Activated T-cell treated with anti-CD3 and anti-CD28 coated beads for 1 hour (primary cell): Measurements from ENCODE around the gene ZNF236.
"Not testable (repeated sequence)": the region's sequence is repeated elsewhere in the genome, so short reads cannot be mapped to it uniquely, and the experiment has no call there.

Source experiments
- DNase-seq: peaks from one replicate; pipeline ENCODE4 v3.0.0-alpha.2; 2020; ENCODE audit warnings: low read depth

Gene ZNF236

GRCh38 chr18:76948345-76948744, 126.0 kb downstream of the ZNF236 start:
- DNase-seq: no peak

GRCh38 chr18:76951456-76952247, 129.3 kb downstream of the ZNF236 start:
- DNase-seq: no peak

DNA sequence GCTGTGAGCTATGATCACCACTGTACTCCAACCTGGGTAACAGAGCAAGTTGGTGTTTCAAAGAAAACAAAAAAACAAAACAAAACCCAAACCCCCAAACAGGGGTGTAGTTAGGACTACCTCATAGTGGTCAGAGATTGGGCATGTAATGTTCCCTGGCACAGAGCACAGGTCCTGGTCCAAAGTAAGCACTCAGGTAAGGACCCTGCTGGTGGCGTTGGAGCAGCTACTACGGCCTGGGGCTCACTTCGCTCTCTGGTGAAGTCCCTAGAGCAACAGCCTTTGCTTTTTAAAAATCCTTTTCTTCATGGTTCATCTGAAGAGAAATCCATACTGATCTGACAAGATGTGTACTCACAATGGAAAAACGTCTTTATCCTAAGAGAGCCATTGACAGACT, 130.4 kb downstream of the ZNF236 start:
- DNase-seq: no peak

GRCh38 chr18:76953156-76953555, 130.8 kb downstream of the ZNF236 start:
- DNase-seq: no peak

GRCh38 chr18:76953583-76954233, 131.4 kb downstream of the ZNF236 start:
- DNase-seq: no peak

DNA sequence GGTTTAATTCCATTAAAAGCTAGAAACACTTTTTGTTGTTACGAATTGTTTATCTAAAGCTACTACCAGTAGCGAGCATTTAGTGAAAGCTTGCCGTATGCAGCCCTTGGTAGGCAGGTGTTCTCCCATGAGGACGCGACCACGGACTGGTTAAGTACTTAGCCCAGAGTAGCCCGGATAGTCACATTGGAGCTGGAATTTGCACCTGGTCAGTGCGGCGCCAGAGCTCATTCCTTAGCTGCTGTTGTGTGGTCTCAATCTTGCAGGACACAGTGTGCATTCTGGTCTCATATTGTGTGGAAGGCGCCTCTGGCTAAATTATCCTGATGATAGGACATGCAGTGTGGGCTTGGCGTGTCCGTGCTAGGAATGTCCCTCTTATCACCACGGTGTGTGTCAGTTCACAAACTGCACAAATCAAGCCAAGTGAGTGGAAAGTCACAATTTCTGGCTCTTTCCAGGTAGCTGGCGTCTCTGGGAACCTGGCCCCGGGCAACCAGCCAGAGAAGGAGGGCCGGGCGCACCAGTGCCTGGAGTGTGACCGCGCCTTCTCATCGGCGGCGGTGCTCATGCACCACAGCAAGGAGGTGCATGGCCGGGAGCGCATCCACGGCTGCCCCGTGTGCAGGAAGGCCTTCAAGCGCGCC, 133.3 kb downstream of the ZNF236 start:
- DNase-seq: no peak

DNA sequence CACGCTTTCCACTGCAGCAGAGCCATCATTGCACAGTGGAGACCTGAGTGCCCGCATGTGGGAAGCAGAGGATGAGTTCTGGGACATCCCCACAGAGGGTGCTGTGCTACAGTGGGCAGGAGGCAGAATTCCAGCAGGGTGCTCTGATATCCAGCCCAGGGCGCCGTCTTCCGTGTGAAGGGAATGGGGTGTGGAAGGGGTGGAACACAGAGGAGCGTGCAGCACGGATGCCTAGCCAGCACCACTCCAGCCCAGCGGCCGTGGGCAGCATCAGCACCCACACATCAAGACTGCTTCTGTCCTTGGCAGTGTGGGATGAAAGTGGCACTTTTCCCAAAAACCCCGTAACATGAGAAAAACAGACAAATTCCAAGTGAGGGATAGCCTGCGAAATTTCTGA, 134.3 kb downstream of the ZNF236 start:
- DNase-seq: no peak

DNA sequence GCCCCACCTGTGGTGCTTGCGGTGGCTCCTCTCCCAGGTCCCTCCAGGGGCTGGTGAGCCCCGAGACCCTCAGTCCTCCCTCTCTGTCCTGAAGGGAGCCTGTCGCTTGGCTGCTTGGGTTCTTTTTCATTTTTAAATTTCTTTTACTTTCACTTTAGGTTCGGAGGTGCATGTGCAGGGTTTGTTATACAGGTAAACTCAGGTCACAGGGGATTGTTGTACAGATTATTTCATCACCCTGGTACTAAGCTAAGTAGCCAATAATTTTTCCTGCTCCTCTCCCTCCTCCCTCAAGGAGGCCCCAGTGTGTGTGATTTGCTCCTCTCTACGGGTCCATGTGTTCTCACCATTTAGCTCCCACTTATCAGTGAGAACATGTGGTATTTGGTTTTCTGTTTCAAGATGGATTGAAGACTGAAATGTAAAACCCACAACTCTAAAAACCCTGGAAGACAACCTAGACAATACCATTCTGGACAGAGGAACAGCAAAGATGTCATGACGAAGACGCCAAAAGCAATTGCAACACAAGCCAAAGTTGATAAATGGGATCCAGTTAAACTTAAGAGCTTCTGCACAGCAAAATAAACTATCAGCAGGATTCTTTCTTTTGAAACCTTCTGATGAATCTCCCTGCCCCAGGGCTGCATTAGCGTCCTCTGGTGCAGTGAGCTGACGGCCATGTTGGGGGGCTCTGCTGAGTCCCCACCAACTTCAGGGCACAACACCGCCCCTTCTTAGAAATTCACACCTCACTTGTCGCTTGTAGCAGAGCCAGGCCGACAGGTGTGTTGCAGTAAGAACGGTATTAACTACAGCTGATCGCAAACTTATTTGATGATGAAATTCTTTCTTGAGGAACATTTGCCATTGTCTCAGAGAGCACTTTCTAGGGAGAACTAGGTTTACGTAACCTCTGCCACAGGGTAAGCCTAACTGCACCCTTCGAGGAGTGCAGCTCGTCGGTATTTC, 135.3 kb downstream of the ZNF236 start:
- no peak for DNase-seq

DNA sequence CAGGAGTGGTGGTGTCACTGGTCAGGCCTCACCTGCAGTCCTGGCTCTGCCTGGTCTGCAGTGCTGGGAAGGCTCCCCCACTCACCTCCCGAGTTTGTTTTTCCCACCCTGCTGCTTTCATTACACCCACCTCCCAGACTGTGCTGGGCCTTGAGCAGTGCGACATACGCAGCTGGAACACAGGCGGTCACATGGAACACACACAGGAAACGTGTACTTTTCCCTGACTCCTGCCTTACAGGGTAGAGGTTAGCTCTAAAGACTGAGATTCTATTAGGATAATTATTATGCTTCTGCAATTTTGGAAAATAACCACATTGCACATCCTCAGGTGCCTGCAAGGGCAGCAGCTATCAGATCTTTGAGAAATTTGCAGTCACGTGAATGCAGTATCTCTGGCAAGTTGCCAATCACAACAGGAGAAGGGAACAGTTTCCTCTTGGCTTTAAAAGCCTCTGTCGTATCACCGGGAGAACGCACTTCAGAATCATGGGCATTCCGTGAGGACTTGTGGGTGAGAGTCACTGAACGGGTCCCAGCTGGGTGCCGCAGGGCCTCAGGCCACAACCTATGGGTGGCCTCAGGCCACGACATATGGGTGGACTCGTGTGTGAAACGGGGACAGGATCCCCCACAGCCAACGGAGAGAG, 136.5 kb downstream of the ZNF236 start:
- no peak for DNase-seq

DNA sequence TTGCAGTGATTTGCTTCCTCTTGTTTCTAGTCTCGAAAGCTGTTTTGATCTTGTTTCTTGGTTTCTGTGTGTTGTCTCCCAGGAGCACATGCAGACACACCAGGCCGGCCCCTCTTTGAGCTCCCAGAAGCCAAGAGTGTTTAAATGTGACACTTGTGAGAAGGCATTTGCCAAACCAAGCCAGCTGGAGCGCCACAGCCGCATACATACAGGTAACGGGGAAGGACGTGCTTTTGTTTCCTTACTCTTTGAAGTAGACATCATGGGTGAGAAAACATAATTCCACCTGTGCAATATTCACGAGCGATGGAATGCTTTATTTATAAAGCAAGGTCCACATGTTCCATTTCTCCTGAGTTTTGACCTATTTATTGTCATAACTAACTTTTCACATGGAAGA, 137.2 kb downstream of the ZNF236 start:
- no peak for DNase-seq

DNA sequence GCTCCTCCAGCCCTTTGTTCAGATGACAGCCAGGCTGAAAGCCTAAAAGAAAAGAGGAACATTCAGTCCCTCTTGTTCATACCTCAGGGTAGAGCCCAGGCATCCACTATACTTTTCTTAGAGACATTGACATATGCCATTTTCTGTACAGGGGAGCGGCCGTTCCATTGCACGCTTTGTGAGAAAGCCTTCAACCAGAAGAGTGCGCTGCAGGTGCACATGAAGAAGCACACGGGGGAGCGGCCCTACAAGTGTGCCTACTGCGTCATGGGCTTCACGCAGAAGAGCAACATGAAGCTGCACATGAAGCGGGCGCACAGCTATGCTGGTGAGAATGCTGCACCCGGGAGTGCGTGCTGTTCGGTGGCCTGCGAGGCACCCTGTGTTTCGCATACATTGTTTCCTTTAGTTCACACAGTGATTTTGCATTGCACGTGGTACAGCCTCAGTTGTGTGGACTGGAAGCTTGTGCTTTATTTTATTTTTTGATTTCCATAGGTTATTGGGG, 138.2 kb downstream of the ZNF236 start:
- no peak for DNase-seq

DNA sequence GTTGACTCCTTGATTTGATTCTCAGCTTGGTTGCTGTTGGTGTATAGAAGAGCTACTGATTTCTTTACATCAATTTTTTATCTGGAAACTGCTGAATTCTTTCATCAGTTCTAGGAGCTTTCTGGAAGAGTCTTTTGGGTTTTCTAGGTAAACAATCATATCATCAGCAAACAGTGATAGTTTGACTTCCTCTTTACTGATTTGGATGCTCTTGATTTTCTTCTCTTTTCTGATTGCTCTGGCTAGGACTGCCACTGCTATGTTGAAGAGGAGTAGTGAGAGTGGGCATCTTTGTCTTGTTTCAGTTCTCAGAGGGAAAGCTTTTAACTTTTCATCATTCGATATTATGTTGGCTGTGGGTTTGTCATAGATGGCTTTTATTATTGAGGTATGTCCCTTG, 140.5 kb downstream of the ZNF236 start:
- DNase-seq: no peak

- DNase-seq: no peak
These were observed 141.6 kb downstream of the ZNF236 start for GRCh38 chr18:76963936-76964335.

DNA sequence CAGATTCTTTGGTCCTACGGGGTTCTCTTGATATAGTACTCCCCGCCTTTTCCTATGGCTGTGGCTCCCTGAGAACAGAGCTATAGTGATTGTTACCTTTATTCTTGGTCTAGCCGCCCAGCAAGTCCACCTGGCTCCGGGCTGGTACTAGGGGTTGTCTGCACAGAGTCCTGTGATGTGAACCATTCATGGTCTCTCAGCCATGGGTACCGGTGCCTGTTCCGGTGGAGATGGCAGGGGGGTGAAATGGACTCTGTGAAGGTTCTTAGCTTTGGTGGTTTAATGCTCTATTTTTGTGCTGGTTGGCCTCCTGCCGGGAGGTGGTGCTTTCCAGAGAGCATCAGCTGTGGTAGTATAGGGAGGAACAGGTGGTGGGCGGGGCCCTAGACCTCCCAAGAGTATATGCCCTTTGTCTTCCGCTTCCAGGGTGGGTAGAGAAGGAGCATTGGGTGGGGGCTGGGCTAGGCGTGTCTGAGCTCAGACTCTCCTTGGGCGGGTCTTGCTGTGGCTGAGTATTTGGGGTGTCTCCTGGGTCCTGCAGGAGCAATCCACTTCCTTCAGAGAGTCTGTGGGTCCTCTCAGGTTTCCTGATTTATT, 143.3 kb downstream of the ZNF236 start:
- DNase-seq: not testable (repeated sequence)

- not testable (repeated sequence) for DNase-seq
These were observed 144.9 kb downstream of the ZNF236 start for GRCh38 chr18:76967299-76967698.

DNA sequence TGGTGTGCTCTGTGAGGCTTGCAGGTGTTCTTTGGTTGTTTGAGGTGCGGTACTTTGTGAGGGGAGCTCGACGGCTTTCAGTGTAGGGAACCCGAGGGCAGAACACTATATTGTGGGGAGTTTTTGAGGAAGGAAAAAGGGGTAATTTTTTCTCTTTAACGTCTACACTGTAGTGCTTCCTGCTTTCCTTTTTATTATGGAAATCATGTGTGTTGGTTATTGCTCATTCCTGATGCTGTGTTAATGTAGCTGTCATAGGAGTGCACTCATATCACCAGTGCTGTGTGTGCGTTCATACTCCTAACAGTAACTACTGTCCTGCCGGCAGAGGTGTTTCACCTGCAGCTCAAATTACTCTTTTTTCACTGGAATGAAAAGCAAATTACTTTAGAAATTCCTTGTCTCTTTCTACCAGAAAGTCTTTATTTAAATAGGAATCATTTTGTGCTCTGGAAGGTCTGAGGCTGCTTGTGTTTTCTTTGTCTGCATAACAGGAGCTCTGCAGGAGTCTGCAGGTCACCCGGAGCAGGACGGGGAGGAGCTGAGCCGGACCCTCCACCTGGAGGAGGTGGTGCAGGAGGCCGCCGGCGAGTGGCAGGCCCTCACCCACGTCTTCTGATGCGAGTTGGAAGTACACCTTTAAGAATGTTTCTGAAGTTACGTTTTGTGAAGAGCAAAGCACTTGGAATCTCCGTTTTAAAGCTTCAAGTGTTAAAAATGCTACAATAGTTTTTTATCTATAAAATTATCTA, 145.5 kb downstream of the ZNF236 start:
- DNase-seq: no peak

GRCh38 chr18:76970770-76971559, 148.6 kb downstream of the ZNF236 start:
- no peak for DNase-seq

DNA sequence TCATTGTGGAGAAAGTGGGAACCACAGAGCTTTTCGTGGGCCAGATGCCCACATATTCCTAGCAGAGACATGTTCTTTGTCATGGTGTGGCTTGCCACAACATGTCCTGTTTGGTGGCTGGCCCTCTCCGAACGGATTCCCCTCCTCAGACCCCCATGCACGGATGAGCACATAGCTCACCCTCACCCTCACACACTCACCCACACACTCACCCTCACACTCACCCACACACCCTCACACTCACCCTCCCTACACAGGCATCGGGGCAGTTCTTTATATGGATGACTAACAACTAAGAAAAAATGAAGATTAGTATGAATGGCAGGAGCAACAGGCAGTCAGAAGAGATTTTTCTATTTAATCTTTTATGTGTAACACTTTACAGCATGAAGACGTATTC, 149.9 kb downstream of the ZNF236 start:
- DNase-seq: no peak

DNA sequence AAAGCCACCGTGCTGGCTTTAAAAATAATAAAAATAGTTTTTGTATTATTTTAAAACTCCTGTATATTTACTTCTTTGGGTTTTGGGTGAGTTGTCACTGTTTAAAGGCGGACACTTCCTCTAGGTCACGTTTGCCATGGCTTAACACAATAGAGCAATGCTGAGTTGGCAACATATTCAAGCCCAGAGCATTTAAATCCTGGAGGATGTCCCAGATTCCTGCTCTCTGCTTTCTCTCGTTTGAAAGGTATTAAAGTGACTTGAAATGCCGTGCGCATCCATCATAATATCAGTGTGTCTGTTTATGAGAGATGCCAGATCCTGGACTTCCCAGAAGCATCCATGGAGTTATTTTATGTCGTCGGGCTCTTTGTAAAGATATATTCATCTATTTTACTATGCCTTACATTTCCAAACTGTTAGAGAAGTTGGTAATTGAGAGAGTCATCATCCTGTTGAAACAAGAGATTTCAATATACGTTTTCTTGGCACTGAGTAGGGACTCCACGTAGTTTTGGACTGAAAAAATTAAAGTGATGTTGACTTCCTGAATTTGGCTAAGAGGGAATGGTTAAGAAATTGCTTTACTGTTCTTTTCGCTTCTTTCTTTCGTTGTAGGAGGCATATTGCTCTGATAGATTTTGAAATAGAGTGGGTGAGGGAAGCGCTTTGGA, 150.6 kb downstream of the ZNF236 start:
- DNase-seq: no peak
